Measurements from ENCODE around the gene ATCAY.

ATCAY gene

DNA sequence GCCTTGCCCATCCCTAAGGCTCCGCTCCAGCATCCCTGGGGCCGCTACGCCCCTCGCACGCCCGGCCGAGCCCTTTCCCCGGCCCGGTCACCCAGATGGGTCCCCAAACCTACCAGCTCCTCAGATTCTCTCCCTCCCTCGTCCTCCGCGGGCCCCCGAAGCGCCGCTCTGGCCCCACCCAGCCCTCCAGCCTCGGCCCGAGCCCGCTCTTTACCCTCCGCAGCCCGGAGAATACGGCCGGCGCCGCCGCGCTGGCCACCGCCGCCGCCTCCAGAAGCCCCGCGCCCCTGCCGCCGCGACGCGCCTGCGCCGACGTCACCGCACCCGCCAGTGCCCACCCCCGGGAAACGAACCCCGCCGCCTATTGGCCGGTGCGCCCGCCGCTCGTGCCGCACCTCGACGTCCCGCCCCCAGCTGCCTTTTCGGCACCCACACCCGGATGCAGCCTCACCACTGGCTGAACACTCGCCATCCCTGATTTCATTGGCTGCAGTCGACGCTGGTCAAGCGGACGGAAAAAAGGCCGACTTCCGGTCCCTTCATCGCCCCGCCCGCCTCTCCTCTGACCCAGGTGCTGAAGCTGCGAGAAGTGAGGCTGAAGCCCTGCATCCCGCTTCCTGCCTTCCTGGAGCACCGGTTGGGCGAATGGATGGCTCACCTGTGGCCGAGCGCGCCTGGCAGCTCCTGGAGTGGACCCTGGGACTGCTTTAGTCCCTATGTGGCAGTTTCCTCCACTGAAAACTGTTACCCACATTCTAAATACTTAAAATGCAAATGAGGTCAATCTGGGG is 90.5 kb downstream of the ATCAY start, which contains the start of gene DAPK3:
TSS of gene DAPK3 (minus strand) at position 292 of the 791 bp plus-strand sequence. CDS start 1,364 bp downstream, outside the sequence.
- peak; percentile 93 for DNase-seq

GRCh38 chr19:3975144-3975543 is 94.7 kb downstream of the ATCAY start:
- no peak for DNase-seq

- DNase-seq: no peak
These were observed 95.2 kb downstream of the ATCAY start for GRCh38 chr19:3975637-3976087.

DNA sequence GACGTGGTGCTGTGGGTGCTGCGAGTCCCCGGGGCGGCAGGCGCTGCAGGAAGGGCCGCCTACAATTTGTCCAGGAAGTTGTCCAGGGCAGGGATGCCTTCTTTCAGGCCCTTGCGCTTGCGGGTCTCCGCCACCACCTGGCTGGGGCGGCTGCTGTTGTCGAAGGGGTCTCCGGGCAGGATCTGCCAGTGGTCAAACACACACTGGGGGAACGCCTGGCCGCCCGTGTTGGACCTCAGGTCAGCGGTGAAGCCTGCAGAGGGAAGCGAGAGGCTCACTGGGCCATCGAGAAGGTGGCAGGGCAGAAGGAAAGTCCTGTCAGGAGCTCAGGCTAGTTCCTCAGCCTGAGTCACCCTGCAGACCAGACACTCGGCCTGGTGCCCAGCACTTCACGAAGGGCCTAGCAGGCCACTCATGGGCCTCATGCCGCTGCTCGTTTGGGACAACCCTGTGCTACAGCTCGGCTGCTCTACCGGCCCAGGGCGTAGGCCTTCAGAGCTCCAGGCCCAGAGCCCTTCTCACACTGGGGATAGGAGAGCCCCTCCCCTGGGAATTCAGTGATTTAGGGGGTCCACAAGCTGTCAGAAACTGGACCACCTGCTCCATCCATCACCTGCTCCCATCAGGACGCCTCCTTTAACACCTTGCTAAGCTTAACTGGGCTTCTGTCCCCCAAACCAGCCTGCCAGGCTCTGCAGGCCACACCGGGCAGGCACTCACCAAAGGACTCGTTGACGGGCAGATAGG is 96.2 kb downstream of the ATCAY start:
- DNase-seq: no peak

All from CD4-positive, alpha-beta T cell treated with Interleukin-15 for 1 hour (primary cell).